Bronchial epithelial cell (primary cell): Measurements from ENCODE around the gene EBNA1BP2. TPM values are rescaled to one million over a fixed set of nuclear protein-coding genes. Genes with fewer than 3 reads are reported as not detected.

Source experiments
- DNase-seq: peaks from one replicate; pipeline ENCODE4 v3.0.0-alpha.2; 2010; ENCODE audit warnings: low read depth
- FAIRE-seq: peaks from 2 replicates; lab custom pipeline; 2011; peaks lifted over from hg19 to GRCh38; lab: Jason Lieb, UNC
- H3K27me3 ChIP-seq: 2 replicates; pipeline ENCODE4 v1.5.1; 2011; ENCODE audit warnings: low read length; ENCODE audit not compliant: control insufficient read depth, insufficient read depth
- H3K36me3 ChIP-seq: 2 replicates; pipeline ENCODE4 v1.5.1; 2011; ENCODE audit warnings: low read length; ENCODE audit not compliant: control insufficient read depth, insufficient read depth
- H3K4me3 ChIP-seq: 2 replicates; pipeline ENCODE4 v1.5.1; 2011; ENCODE audit warnings: mild to moderate bottlenecking, low read depth, low read length, control low read depth
- CTCF ChIP-seq: IDR thresholded peaks from 2 replicates; pipeline ENCODE4 v1.5.1; 2011; ENCODE audit warnings: mild to moderate bottlenecking, moderate library complexity, low read length, control low read depth, inconsistent platforms; ENCODE audit not compliant: insufficient read depth, severe bottlenecking
- total RNA-seq: library from RNA; depleted of rRNA; stranded (reverse); fragments of >200 nt; gene quantifications from 2 replicates; pipeline ENCODE4 v1.2.1, GENCODE V29; 2014

Gene EBNA1BP2
- total RNA-seq, 1 donor from 2014 or later = 186 TPM

- no peak overlapping the region for H3K4me3 ChIP-seq
- H3K36me3 ChIP-seq = peaks cover 34% of the 10 kb centered on the region
- no peak for DNase-seq
- no peaks in the 10 kb centered on the region for H3K27me3 ChIP-seq
- no peak for FAIRE-seq
- no peak for TF ChIP-seq CTCF
Measured at GRCh38 chr1:43165765-43166164, 6.3 kb downstream of the EBNA1BP2 start.

GRCh38 chr1:43165162-43165561, 6.9 kb downstream of the EBNA1BP2 start:
- FAIRE-seq (no peak), DNase-seq (no peak)
- H3K27me3 ChIP-seq = no peaks in the 10 kb centered on the region
- H3K36me3 ChIP-seq = peaks cover 33% of the 10 kb centered on the region
- no peak for TF ChIP-seq CTCF
- no peak overlapping the region for H3K4me3 ChIP-seq

- H3K36me3 ChIP-seq = no peaks in the 10 kb centered on the region
- FAIRE-seq (no peak), DNase-seq (no peak)
- H3K27me3 ChIP-seq = no peaks in the 10 kb centered on the region
- TF ChIP-seq CTCF = no peak
- H3K4me3 ChIP-seq = no peak overlapping the region
Measured at GRCh38 chr1:43156026-43156425, 16.1 kb downstream of the EBNA1BP2 start.

GRCh38 chr1:43153443-43153842, 18.6 kb downstream of the EBNA1BP2 start:
- H3K4me3 ChIP-seq = no peak overlapping the region
- FAIRE-seq (no peak), DNase-seq (no peak)
- no peaks in the 10 kb centered on the region for H3K36me3 ChIP-seq
- no peaks in the 10 kb centered on the region for H3K27me3 ChIP-seq
- TF ChIP-seq CTCF = no peak

GRCh38 chr1:43152866-43153265, 19.2 kb downstream of the EBNA1BP2 start:
- Histone ChIP-seq H3K4me3 (no peak overlapping the region), H3K36me3 (no peaks in the 10 kb centered on the region), H3K27me3 (no peaks in the 10 kb centered on the region)
- FAIRE-seq = peak; percentile 99
- TF ChIP-seq CTCF = no peak
- peak; percentile 99 for DNase-seq

- H3K36me3 ChIP-seq = peaks cover 2% of the 10 kb centered on the region
- DNase-seq = no peak
- TF ChIP-seq CTCF = no peak
- FAIRE-seq = no peak
- H3K27me3 ChIP-seq = no peaks in the 10 kb centered on the region
- no peak overlapping the region for H3K4me3 ChIP-seq
Measured at GRCh38 chr1:43149889-43150288, 22.2 kb downstream of the EBNA1BP2 start.
